ENCODE data around the gene CCDC38. TPM values are rescaled to one million over a fixed set of nuclear protein-coding genes. Genes with fewer than 3 reads are reported as not detected.

CCDC38 gene
- total and polyA plus RNA-seq, 9 of the 15 experiments (the other 6 are each of a cell fraction or from before 2014, with no cell fraction given): not detected

DNA sequence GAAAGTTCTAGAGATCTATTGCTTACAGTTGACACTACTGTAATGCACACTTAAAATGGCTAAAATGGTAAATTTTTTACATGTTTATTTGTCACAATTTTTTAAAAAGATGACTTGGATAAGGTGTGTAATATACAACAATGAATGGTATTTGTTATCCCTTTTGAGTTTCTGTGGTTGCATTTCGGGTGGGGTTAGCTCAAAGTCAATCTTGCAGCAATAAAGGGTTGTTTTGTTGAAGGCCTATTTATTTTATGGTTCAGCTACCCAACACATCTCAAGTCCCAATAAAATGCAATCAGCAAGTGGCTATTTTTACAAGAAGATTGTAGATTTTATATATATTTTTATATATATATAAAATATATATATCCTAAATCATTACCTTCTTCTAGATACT lies 61.5 kb downstream of the CCDC38 start (continued):
- TF ChIP-seq, protein P1, sequence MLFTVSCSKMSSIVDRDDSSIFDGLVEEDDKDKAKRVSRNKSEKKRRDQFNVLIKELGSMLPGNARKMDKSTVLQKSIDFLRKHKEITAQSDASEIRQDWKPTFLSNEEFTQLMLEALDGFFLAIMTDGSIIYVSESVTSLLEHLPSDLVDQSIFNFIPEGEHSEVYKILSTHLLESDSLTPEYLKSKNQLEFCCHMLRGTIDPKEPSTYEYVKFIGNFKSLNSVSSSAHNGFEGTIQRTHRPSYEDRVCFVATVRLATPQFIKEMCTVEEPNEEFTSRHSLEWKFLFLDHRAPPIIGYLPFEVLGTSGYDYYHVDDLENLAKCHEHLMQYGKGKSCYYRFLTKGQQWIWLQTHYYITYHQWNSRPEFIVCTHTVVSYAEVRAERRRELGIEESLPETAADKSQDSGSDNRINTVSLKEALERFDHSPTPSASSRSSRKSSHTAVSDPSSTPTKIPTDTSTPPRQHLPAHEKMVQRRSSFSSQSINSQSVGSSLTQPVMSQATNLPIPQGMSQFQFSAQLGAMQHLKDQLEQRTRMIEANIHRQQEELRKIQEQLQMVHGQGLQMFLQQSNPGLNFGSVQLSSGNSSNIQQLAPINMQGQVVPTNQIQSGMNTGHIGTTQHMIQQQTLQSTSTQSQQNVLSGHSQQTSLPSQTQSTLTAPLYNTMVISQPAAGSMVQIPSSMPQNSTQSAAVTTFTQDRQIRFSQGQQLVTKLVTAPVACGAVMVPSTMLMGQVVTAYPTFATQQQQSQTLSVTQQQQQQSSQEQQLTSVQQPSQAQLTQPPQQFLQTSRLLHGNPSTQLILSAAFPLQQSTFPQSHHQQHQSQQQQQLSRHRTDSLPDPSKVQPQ (CRISPR knock-in tag; IDR thresholded peaks at IDR 0.05; ENCODE audit: borderline replicate concordance): no peak
- TF ChIP-seq NELFE (IDR thresholded peaks at IDR 0.05; ENCODE audit: insufficient read depth, insufficient read length): no peak
- TF ChIP-seq ZKSCAN8 (CRISPR knock-in tag; IDR thresholded peaks at IDR 0.05): no peak
- no peak for TF ChIP-seq MAFF (IDR thresholded peaks at IDR 0.05; ENCODE audit: low read length)
- no peak for TF ChIP-seq KLF13 (tag; IDR thresholded peaks at IDR 0.05; ENCODE audit: borderline replicate concordance, low read depth)

DNA sequence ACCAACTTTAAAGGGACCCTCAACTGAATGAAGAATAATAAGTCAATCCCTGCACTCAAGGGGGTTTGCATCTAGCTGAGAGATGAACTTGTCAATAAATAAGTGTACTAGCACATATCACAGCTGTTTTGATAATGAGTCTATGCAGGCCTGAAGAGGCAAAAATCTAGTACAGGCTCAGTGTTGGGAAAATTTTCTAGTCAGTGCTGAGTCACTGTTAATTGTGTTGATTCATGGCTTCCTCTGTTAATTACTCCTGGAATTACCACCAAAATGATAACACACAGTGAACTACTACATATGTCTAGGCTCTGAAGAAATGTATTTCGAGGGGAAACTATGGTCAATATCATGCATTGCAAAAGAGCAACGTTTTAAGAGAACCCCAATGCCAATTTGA lies 64.8 kb downstream of the CCDC38 start:
- H3K4me1 ChIP-seq (replicated peaks in 1 of 2; ENCODE audit: control insufficient read depth in 2 of 2, insufficient read depth in 2 of 2, low read length in 2 of 2): peaks cover 0 to 6% of the 10 kb centered on the region in 2 experiments; a peak in 2 of 5 replicates
- no peak overlapping the region for H3K27ac ChIP-seq (ENCODE audit: extremely low read depth, low read depth, low read length)
- in situ Hi-C loops (cut with MboI) (no loop called here), intact Hi-C loops (cut with micrococcal nuclease) (no loop called here)
- FAIRE-seq (peak; percentile 61), DNase-seq (ENCODE audit: extremely low read depth in 1 of 4, low spot score in 3 of 4) (peak in 2 of 4 experiments; percentile 18 to 24), ATAC-seq (peak; percentile 73)
- H3K79me2 ChIP-seq (ENCODE audit: control insufficient read depth, insufficient read depth, low read length): no peaks in the 10 kb centered on the region
- ChIA-PET POLR2A (interaction anchor here (1.1 to 2.5 kb wide), 2 partner anchors 17 to 19 kb away, joined by 3 to 8 read pairs; partner anchors contain the start of gene SNRPF), CTCF (ENCODE audit: low intra/inter-chr PET ratio) (no interaction called here)
- no peak overlapping the region for H2AFZ ChIP-seq (ENCODE audit: low read depth, low read length)
- BruUV-seq (replicated peaks): no TSS peak
- H3K4me3 ChIP-seq: no peak overlapping the region
- H3K9me1 ChIP-seq (ENCODE audit: control insufficient read depth, insufficient read depth, low read length): no peaks in the 10 kb centered on the region
- H4K20me1 ChIP-seq (replicated peaks; ENCODE audit: control insufficient read depth, insufficient read depth, low read length): no peaks in the 10 kb centered on the region
- no peak overlapping the region for H3K9ac ChIP-seq (ENCODE audit: insufficient read depth in 1 of 2, low read depth in 2 of 2, low read length in 2 of 2)
- H3K36me3 ChIP-seq (ENCODE audit: control insufficient read depth, insufficient read depth, low read length): no peaks in the 10 kb centered on the region; the same call in 2 of the 3 replicates
- WGBS (ENCODE audit: insufficient coverage, low coverage, missing lambda C conversion rate): 7% methylated on average over 2 of the region's 2 CpGs
- no peaks in the 10 kb centered on the region for H3K27me3 ChIP-seq (ENCODE audit: control insufficient read depth in 2 of 2, insufficient read depth in 2 of 2, low read length in 2 of 2)
- H3K4me2 ChIP-seq (ENCODE audit: insufficient read depth, low read length): no peak overlapping the region
- H3K9me3 ChIP-seq (replicated peaks; ENCODE audit: control insufficient read depth, insufficient read depth, low read depth, low read length): no peaks in the 10 kb centered on the region
- peak; percentile 95 for TF ChIP-seq MAFG (tag; conservative IDR thresholded peaks at IDR 0.05)
- no peak for TF ChIP-seq ZNF778 (CRISPR knock-in tag; IDR thresholded peaks at IDR 0.05)
- TF ChIP-seq MAFK (IDR thresholded peaks at IDR 0.05; ENCODE audit: low read length): peak; percentile 79; the same call in 1 of the 2 replicates
- TF ChIP-seq, protein P2, sequence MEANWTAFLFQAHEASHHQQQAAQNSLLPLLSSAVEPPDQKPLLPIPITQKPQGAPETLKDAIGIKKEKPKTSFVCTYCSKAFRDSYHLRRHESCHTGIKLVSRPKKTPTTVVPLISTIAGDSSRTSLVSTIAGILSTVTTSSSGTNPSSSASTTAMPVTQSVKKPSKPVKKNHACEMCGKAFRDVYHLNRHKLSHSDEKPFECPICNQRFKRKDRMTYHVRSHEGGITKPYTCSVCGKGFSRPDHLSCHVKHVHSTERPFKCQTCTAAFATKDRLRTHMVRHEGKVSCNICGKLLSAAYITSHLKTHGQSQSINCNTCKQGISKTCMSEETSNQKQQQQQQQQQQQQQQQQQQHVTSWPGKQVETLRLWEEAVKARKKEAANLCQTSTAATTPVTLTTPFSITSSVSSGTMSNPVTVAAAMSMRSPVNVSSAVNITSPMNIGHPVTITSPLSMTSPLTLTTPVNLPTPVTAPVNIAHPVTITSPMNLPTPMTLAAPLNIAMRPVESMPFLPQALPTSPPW (CRISPR knock-in tag; IDR thresholded peaks at IDR 0.05): no peak
- no peak for TF ChIP-seq SP1 (CRISPR knock-in tag; IDR thresholded peaks at IDR 0.05)
- no peak for TF ChIP-seq ZC3H8 (IDR thresholded peaks at IDR 0.05)
- TF ChIP-seq GATA2 (CRISPR knock-in tag; IDR thresholded peaks at IDR 0.05): no peak
- peak; percentile 66 for TF ChIP-seq NFE2L1 (tag; IDR thresholded peaks at IDR 0.05; ENCODE audit: borderline replicate concordance, low read depth)
- TF ChIP-seq ZSCAN29 (IDR thresholded peaks at IDR 0.05): peak; percentile 78; the same call in 1 of the 2 replicates
- TF ChIP-seq SMARCA4 (IDR thresholded peaks at IDR 0.05): peak; percentile 58
- TF ChIP-seq, protein P3, sequence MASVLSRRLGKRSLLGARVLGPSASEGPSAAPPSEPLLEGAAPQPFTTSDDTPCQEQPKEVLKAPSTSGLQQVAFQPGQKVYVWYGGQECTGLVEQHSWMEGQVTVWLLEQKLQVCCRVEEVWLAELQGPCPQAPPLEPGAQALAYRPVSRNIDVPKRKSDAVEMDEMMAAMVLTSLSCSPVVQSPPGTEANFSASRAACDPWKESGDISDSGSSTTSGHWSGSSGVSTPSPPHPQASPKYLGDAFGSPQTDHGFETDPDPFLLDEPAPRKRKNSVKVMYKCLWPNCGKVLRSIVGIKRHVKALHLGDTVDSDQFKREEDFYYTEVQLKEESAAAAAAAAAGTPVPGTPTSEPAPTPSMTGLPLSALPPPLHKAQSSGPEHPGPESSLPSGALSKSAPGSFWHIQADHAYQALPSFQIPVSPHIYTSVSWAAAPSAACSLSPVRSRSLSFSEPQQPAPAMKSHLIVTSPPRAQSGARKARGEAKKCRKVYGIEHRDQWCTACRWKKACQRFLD (CRISPR knock-in tag; IDR thresholded peaks at IDR 0.05): no peak
